Measurements from ENCODE around the gene ILKAP.
"Not testable (repeated sequence)": the region's sequence is repeated elsewhere in the genome, so short reads cannot be mapped to it uniquely, and the experiment has no call there.

Gene ILKAP

DNA sequence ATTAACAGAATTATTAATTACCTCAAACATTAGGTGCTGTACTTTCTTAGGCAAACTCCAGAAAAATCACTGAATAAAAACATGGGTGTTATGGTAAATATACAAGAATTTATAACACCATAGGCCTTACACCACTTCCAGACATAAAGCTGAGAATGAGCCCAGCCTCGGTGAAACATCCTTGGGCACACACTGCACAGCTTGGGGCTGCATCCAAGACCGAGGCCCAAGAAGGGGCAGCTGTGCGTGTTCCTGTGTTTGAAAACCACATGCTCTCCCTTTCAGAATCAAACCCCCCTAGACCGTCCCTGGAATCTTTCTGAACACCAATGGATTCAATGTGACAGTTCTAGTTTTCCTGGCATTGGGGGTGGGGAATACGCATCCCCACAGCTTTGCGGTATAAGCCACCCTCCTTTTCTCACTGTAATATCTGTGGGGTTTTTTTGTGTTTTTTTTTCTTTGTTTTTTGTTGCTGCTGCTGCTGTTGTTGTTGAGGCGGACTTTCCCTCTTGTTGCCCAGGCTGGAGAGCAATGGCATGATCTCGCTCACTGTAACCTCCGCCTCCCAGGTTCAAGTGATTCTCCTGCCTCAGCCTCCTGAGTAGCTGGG, 31.8 kb downstream of the ILKAP start:
- POLR2A ChIA-PET (ENCODE audit: low non-redundant PET): no interaction called here

DNA sequence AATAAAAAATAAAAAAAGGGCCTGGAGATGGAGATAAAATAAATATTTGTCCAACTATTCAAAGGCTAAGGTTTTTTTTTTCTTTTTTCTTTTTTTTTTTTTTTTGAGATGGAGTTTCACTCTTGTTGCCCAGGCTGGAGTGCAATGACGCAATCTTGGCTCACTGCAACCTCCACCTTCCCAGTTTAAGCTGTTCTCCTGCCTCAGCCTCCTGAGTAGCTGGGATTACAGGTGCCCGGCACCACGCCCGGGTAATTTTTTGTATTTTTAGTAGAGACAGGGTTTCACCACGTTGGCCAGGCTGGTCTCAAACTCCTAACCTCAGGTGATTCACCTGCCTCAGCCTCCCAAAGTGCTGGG, 32.4 kb downstream of the ILKAP start:
- H3K27ac ChIP-seq: peak overlapping the region; percentile 97
- POLR2A ChIA-PET (ENCODE audit: low non-redundant PET); DNase-seq (ENCODE audit: low spot score); CTCF ChIA-PET: not testable (repeated sequence)

More for the DNA sequence above, 31.8 kb downstream of the ILKAP start:
- no peak for DNase-seq (ENCODE audit: low spot score)
- CTCF ChIA-PET: no interaction called here
- peak overlapping the region; percentile 97 for H3K27ac ChIP-seq
- TF ChIP-seq, protein P1, sequence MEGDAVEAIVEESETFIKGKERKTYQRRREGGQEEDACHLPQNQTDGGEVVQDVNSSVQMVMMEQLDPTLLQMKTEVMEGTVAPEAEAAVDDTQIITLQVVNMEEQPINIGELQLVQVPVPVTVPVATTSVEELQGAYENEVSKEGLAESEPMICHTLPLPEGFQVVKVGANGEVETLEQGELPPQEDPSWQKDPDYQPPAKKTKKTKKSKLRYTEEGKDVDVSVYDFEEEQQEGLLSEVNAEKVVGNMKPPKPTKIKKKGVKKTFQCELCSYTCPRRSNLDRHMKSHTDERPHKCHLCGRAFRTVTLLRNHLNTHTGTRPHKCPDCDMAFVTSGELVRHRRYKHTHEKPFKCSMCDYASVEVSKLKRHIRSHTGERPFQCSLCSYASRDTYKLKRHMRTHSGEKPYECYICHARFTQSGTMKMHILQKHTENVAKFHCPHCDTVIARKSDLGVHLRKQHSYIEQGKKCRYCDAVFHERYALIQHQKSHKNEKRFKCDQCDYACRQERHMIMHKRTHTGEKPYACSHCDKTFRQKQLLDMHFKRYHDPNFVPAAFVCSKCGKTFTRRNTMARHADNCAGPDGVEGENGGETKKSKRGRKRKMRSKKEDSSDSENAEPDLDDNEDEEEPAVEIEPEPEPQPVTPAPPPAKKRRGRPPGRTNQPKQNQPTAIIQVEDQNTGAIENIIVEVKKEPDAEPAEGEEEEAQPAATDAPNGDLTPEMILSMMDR (conservative IDR thresholded peaks at IDR 0.05; ENCODE audit: low read depth): no peak

DNA sequence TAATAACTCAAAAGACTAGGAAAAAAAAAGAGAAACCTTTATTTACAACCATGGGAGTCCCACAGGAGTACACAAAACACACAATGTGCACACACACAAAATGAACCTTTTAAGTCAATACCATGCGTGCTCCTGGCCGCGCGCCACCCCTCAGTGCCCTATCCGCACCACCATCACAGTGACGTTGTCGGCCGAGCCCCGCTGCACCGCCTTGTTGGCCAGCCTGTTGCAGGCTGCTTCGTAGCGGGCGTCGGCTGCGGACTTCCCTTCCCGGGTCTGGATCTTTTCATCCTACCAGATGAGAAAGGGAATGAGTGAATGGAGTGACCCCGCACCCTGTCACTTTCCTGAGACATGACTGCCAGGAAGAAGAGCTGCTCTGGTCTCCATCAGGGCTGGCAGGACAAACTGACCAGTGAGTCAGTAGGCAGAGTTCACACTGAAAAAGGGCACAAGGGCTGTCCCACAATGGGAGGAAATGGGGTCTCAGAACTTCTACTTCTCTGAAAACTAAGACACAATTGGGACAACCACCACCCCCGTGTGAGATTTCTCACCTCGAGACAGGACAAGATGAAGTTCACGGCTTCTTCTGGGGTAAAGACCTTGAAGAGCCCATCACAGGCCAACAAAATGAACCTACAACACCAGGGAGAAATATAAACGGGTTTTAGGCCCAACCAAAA, 33.0 kb downstream of the ILKAP start:
- POLR2A ChIA-PET (ENCODE audit: low non-redundant PET): interaction anchor here (0.6 kb wide), 1 partner anchor 246 kb away, joined by 3 read pairs; no protein-coding TSS in a partner anchor
- TF ChIP-seq, protein P1 (conservative IDR thresholded peaks at IDR 0.05; ENCODE audit: low read depth): no peak
- peak overlapping the region; percentile 97 for H3K27ac ChIP-seq
- no peak for DNase-seq (ENCODE audit: low spot score)
- CTCF ChIA-PET: no interaction called here

DNA sequence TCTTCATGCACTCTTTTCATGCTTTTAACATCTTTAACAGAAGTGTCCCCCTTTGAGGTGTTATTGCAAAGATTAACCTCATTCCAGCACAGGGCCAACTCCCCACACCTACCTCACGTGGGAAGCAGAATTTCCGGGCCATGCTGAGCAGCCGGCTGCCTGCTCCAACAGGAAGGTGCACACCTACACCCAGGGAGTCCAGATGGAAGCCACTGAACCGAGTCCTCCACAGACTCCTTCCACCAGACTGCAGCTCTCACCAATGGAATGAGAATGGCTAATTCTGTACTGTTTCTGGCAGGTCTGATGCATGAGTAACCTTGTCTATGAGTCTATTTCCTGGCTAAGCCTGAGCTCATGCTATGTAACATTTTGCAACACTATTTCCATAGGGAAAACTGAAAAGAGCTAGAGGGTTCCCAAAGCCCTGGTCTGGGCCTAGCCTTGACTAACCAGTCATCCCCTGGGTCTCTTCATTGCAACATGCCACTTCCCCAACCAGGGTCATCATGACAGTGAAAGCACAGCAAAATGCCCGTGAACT, 33.7 kb downstream of the ILKAP start:
- POLR2A ChIA-PET (ENCODE audit: low non-redundant PET): interaction anchor here (0.6 kb wide), 1 partner anchor 246 kb away, joined by 3 read pairs; no protein-coding TSS in a partner anchor

DNA sequence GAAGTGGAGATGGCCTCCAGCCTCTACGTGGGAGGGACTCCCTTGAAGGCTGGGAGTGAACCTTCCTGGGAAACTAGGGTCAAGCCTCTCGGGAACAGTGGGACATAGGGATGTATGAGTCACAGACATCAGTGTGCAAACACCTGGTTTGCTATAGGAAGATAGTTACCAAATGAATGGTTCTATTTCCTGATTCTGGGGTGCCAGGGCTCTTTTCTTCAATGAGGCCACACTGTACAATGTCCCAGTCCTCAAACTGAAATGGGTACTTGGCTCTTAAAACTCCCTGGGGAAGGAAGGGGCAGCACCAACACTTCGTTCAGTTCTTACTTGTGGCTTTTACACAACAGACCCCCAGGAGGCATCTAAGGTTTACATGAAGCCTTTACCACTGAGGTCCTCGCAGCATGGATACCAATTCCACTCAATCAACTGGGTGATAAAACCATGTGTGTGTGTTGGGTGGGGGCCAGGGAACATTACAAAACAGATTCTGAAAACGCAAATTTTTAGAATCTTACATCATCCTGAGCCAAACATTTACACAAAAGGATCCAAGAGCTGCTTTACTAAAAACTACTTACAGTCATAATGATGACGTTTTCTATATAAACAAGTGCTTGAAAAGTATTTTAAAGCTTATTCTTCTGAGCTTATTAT, 34.3 kb downstream of the ILKAP start:
- peak overlapping the region; percentile 97 for H3K27ac ChIP-seq
- peak; percentile 52 for DNase-seq (ENCODE audit: low spot score)
- TF ChIP-seq, protein P1 (conservative IDR thresholded peaks at IDR 0.05; ENCODE audit: low read depth): no peak
- CTCF ChIA-PET: interaction anchor here (0.7 to 0.9 kb wide), 2 partner anchors 10 to 246 kb away, joined by 3 to 4 read pairs; partner anchors contain the start of gene ERFE
- POLR2A ChIA-PET (ENCODE audit: low non-redundant PET): no interaction called here

More for the DNA sequence above, 33.7 kb downstream of the ILKAP start:
- TF ChIP-seq, protein P1 (conservative IDR thresholded peaks at IDR 0.05; ENCODE audit: low read depth): no peak
- CTCF ChIA-PET: interaction anchor here (0.7 to 0.9 kb wide), 2 partner anchors 11 to 246 kb away, joined by 3 to 4 read pairs; partner anchors contain the start of gene ERFE
- H3K27ac ChIP-seq: peak overlapping the region; percentile 97
- peak; percentile 90 for DNase-seq (ENCODE audit: low spot score)

DNA sequence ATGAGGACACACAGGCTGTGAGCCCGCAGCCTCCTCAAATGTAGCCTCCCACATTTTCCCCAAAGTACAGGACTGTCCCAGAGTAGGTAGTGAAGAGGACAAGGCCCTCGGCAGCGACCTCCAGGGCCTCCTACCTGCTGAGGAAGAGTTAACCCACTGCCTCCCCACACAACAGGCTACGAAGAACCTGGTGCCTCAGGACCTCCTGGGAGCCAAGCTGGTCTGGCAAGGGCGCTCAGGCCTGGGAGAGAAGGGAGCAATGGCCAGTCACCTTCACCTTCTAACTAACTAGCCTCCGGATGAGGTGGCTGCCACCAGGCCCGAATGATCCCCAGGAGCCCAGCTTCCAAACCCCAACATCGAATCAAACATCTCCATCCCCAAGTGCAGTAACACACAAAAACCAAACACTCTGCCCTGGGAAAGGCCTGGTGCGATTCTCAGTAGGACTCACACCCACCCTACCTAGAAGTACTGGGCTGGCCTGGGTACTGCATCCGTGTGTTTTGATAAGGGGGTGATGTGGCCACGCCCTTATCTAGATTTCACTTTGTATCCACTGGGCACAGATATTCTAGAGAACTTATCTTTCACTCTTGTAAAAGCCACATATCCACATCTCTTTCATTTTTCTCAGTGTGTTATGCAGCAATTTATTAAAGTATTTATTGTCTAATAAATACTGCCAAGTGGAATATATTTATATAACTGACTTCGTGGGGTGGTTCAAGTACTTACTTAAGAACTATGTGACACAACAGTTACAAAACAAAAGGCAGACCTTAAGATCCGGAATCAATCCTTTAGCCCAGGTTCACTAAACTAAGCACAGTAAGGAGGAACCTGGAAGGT, 35.1 kb downstream of the ILKAP start:
- POLR2A ChIA-PET (ENCODE audit: low non-redundant PET): no interaction called here
- DNase-seq (ENCODE audit: low spot score): no peak
- peak overlapping the region; percentile 97 for H3K27ac ChIP-seq
- TF ChIP-seq, protein P1 (conservative IDR thresholded peaks at IDR 0.05; ENCODE audit: low read depth): no peak
- CTCF ChIA-PET: interaction anchor here (1.0 kb wide), 1 partner anchor 9 kb away, joined by 3 read pairs; the partner anchor contains the start of gene ERFE

Measured in RWPE1 (cell line).